Upper lobe of left lung (tissue), 6 donors: Measurements from ENCODE around the gene SLC6A3. TPM values are rescaled to one million over a fixed set of nuclear protein-coding genes. Genes with fewer than 3 reads are reported as not detected.

Source experiments
- ATAC-seq, 2 donors: fragments of 200-7000 bp; cut with Tn5 transposase; one replicate each; pipeline ENCODE4 v1.9.1; 2022; ENCODE audit warnings: mild to moderate bottlenecking in 2 of 2, moderate library complexity in 2 of 2; ENCODE audit not compliant: low FRiP score in 2 of 2
- DNase-seq, 2 donors: peaks; one replicate each; pipeline ENCODE4 v3.0.0-alpha.2; 2019 to 2020
- H3K27ac ChIP-seq, 4 donors: fragments of 200-600 bp; sonication (generic); one replicate each; pipeline ENCODE4 v1.5.1; 2016 to 2019
- H3K27me3 ChIP-seq, 4 donors: fragments of 200-600 bp; sonication (generic); one replicate each; pipeline ENCODE4 v1.5.1; 2017 to 2019
- H3K36me3 ChIP-seq, 4 donors: fragments of 200-600 bp; sonication (generic); one replicate each; pipeline ENCODE4 v1.5.1; 2016 to 2019
- H3K4me1 ChIP-seq, 4 donors: fragments of 200-600 bp; sonication (generic); one replicate each; pipeline ENCODE4 v1.5.1; 2018 to 2019
- H3K4me3 ChIP-seq, 4 donors: fragments of 200-600 bp; sonication (generic); one replicate each; pipeline ENCODE4 v1.5.1; 2017 to 2019; ENCODE audit warnings: mild to moderate bottlenecking in 2 of 4, moderate library complexity in 1 of 4
- H3K9me3 ChIP-seq, 4 donors: fragments of 200-600 bp; sonication (generic); one replicate each; pipeline ENCODE4 v1.5.1; 2018 to 2019
- CTCF ChIP-seq, 6 experiments: fragments of 450-650 bp in 4 of 6; fragments of 200-600 bp in 2 of 6; sonication (generic) in 2 of 6; IDR thresholded peaks; one replicate each; pipeline ENCODE4 v1.5.1; 2016 to 2019; ENCODE audit warnings: antibody characterized with exemption in 6 of 6
- EP300 ChIP-seq, 4 donors: sonication (generic); formaldehyde crosslinking; IDR thresholded peaks; one replicate each; pipeline ENCODE4 v1.5.1; 2017; ENCODE audit warnings: antibody characterized with exemption in 4 of 4, control low read depth in 2 of 4
- POLR2A ChIP-seq, 4 donors: fragments of 450-650 bp; IDR thresholded peaks; one replicate each; pipeline ENCODE4 v1.5.1; 2016 to 2017; ENCODE audit warnings: antibody characterized with exemption in 4 of 4, mild to moderate bottlenecking in 2 of 4
- POLR2AphosphoS5 ChIP-seq, 2 donors: sonication (generic); formaldehyde crosslinking; IDR thresholded peaks; one replicate each; pipeline ENCODE4 v1.5.1; 2017; ENCODE audit warnings: antibody characterized with exemption in 2 of 2
- WGBS, 2 donors: methylation state at CpG; one replicate each; pipeline ENCODE4 v1.1.5; 2017 to 2018; 5-methylcytosine and 5-hydroxymethylcytosine counted together
- total RNA-seq, 6 donors: library from RNA; depleted of rRNA in 4 of 6; stranded (reverse); fragments of >200 nt in 4 of 6; gene quantifications; one replicate each; pipeline versions ENCODE4 v1.1.0 to v1.2.1, GENCODE V29; 2016 to 2021
- donor health status: DM: no; HTN: no; CAD: no; lungs with moderate emphysema.
- donor health status: DM: no; HTN: yes; CAD: no; lungs with severe emphysema.

The SLC6A3 gene
- total RNA-seq, 6 donors from 2014 or later: 0.15 to 1.2 (median 0.36) TPM; not detected in 2

DNA sequence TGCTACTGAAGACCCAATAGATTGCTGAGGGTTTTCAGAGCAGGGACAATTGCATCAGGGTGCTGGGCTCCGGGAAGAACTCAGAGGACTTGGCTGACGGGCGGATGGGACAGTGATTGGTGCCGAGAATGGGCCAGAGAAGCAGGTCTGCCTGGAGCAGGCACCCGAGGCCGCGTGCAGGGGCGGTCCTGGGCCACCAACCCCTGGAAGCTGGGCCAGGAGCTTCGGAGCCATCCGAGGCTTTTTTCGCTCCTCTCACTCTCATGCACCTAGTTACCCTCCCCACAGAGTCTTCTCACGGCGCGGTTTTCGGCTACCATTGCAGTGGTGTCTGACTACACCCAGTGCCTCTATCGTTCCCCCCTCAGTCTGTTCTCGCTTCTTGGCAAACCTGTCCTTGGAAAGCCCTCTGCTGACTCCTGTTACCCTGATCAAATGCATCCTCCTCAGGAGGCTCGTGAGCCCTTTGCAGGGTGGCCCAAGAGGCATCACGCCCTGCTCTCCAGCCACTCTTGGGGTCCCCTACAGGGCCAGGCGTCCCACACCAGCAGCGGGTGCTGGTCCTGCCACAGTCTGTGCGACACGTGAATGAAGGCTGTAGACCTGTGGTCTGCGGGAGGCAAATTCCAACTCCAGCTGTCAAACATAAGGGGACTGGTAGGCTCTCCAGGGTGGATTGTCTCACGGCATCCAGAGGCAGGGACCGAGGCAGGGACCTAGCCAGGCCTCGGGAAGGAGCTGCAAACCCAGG, 99.2 kb downstream of the SLC6A3 start:
- DNase-seq (no peak), ATAC-seq (no peak)
- Histone ChIP-seq H3K27me3 (no peaks in the 10 kb centered on the region), H3K9me3 (no peaks in the 10 kb centered on the region), H3K27ac (peak overlapping the region in 2 of 4 donors; percentile 88 to 94), H3K4me3 (peak overlapping the region in 3 of 4 donors; percentile 96 to 99 (median 97)), H3K36me3 (peaks cover 9 to 18% (median 16%) of the 10 kb centered on the region in 4 donors), H3K4me1 (peaks cover 23 to 38% (median 31%) of the 10 kb centered on the region in 4 donors)
- TF ChIP-seq POLR2AphosphoS5 (IDR thresholded peaks at IDR 0.05): no peak
- no peak for TF ChIP-seq CTCF (IDR thresholded peaks at IDR 0.05)
- no peak for TF ChIP-seq EP300 (IDR thresholded peaks at IDR 0.05)
- TF ChIP-seq POLR2A (IDR thresholded peaks at IDR 0.05): no peak
- 80 to 83% methylated on average over 23 to 27 of the region's 27 CpGs for WGBS, 2 donors

- WGBS, 2 donors: 1 to 3% methylated on average over 20 to 24 of the region's 87 CpGs
- Histone ChIP-seq H3K4me3 (peak within 1 kb of the TSS; percentile 90 to 99 (median 96)), H3K9me3 (no peaks in the 10 kb centered on the region), H3K27me3 (no peaks in the 10 kb centered on the region), H3K36me3 (peaks cover 15 to 27% (median 25%) of the 10 kb centered on the region in 4 donors), H3K27ac (peak within 1 kb of the TSS; percentile 83 to 94 (median 86)), H3K4me1 (peaks cover 23 to 38% (median 31%) of the 10 kb centered on the region in 4 donors)
- TF ChIP-seq POLR2AphosphoS5 (IDR thresholded peaks at IDR 0.05) (peak; percentile 81 to 90), EP300 (IDR thresholded peaks at IDR 0.05) (peak in 1 of 4 donors; percentile 8), POLR2A (IDR thresholded peaks at IDR 0.05) (peak in 3 of 4 donors; percentile 69 to 90 (median 78)), CTCF (IDR thresholded peaks at IDR 0.05) (peak in 4 of 6 experiments; percentile 44 to 78 (median 60))
- DNase-seq (peak; percentile 83 to 98), ATAC-seq (peak; percentile 68 to 97)
Observed at GRCh38 chr5:1344975-1345838, 100.0 kb downstream of the SLC6A3 start, which contains the start of gene CLPTM1L. Gene CLPTM1L (minus strand): TSS chr5:1345099. CDS start chr5:1344841, 258 bp downstream.

GRCh38 chr5:1343931-1344901, 101.0 kb downstream of the SLC6A3 start:
- WGBS, 2 donors: 12% methylated on average over 23 to 28 of the region's 61 CpGs
- no peak for ATAC-seq

More at GRCh38 chr5:1343931-1344901, 101.0 kb downstream of the SLC6A3 start:
- H3K9me3 ChIP-seq: no peaks in the 10 kb centered on the region
- H3K27me3 ChIP-seq: no peaks in the 10 kb centered on the region
- no peak for DNase-seq
- peak overlapping the region; percentile 73 to 83 (median 78) for H3K27ac ChIP-seq
- TF ChIP-seq CTCF (IDR thresholded peaks at IDR 0.05): no peak
- no peak for TF ChIP-seq EP300 (IDR thresholded peaks at IDR 0.05)
- TF ChIP-seq POLR2A (IDR thresholded peaks at IDR 0.05): no peak
- no peak for TF ChIP-seq POLR2AphosphoS5 (IDR thresholded peaks at IDR 0.05)
- H3K4me1 ChIP-seq: peaks cover 23 to 38% (median 31%) of the 10 kb centered on the region in 4 donors
- peaks cover 15 to 36% (median 32%) of the 10 kb centered on the region in 4 donors for H3K36me3 ChIP-seq
- H3K4me3 ChIP-seq: peak overlapping the region; percentile 90 to 99 (median 96)
